Heart left ventricle (tissue), 13 donors: ENCODE measurements around the gene DCAF8L2.

Source experiments
- POLR2A ChIP-seq, 2 donors: fragments of 450-650 bp; IDR thresholded peaks; one replicate each; pipeline ENCODE4 v1.6.1; 2017; ENCODE audit warnings: antibody characterized with exemption in 2 of 2, mild to moderate bottlenecking in 2 of 2, moderate library complexity in 2 of 2
- TF ChIP-seq, protein P1 (sequence below), 12 donors: fragments of 200-600 bp; sonication (generic) in 4 of 12; IDR thresholded peaks; one replicate each; pipeline versions ENCODE4 v1.5.0 to v1.8.0; 2018 to 2022; ENCODE audit warnings: antibody characterized with exemption in 12 of 12, mild to moderate bottlenecking in 5 of 12
- donor health status: ischemic (EF 13 %, LVEDD 7.1; RV severe dilation, severe dysfunction).
- donor health status: DM: no; HTN: yes; CAD: no.
- donor health status: DM: no; HTN: no; CAD: no.
- donor health status: ischemic (EF 25% LVEDD 6.9; RV normal size, moderate dysfunction).
- donor health status: ischemic (EF 25% LVEDD 5.7; RV mildly dilated, moderate dysfunction).
- donor health status: ischemic (EF 35%, LVEDD 5.7; RV mildly dilated, moderate dysfunction).
- donor health status: nonischemic (EF 11% LVEDD 7.7; RV severe dilation, severe dysfunction).
- donor health status: DM: yes; HTN: yes; CAD: no.
- donor health status: PGD.
- donor health status: ischemic (EF 29% LVEDD 5.4; RV normal size, mild dysfunction).
- donor health status: nonischemic (EF 23%, LVEDD 6.1; RV moderate dilation, normal function).

DNA sequence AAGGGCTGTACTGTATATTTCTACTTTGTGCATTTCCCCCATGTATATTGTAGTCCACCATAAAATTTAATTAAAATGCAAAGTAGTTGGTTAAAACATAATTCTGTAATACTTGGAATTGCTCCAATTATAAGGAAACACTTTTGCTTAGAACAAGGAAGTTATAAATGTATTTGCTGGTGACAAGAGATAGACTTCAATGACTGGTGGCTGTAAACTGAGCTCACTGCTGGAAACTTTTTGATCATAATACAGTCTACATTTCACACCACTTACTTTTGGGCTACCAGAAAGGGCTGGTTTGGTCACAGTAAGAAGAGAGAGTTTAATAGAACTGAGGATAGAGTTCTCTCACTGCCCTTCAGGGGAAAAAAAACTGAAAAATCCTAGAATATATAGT lies 32.7 kb downstream of the DCAF8L2 start:
- no peak for TF ChIP-seq POLR2A (IDR thresholded peaks at IDR 0.05)
- TF ChIP-seq, protein P1, sequence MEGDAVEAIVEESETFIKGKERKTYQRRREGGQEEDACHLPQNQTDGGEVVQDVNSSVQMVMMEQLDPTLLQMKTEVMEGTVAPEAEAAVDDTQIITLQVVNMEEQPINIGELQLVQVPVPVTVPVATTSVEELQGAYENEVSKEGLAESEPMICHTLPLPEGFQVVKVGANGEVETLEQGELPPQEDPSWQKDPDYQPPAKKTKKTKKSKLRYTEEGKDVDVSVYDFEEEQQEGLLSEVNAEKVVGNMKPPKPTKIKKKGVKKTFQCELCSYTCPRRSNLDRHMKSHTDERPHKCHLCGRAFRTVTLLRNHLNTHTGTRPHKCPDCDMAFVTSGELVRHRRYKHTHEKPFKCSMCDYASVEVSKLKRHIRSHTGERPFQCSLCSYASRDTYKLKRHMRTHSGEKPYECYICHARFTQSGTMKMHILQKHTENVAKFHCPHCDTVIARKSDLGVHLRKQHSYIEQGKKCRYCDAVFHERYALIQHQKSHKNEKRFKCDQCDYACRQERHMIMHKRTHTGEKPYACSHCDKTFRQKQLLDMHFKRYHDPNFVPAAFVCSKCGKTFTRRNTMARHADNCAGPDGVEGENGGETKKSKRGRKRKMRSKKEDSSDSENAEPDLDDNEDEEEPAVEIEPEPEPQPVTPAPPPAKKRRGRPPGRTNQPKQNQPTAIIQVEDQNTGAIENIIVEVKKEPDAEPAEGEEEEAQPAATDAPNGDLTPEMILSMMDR (IDR thresholded peaks at IDR 0.05): no peak
